HFFc6 (cell line): ENCODE results near the gene LIX1L. TPM values are rescaled to one million over a fixed set of nuclear protein-coding genes. Genes with fewer than 3 reads are reported as not detected.

ENCODE experiments used
- DNase-seq: peaks from one replicate; pipeline ENCODE4 v3.0.0-alpha.2; 2018
- H3K27ac Mint-ChIP-seq: 2 replicates; pipeline ENCODE4 v1.8.0; 2020; ENCODE audit warnings: mild to moderate bottlenecking, mixed read lengths
- H3K27me3 Mint-ChIP-seq: 2 replicates; pipeline ENCODE4 v1.8.0; 2021; ENCODE audit warnings: mild to moderate bottlenecking, moderate library complexity, mixed read lengths; ENCODE audit not compliant: insufficient read depth
- H3K36me3 Mint-ChIP-seq: 2 replicates; pipeline ENCODE4 v1.8.0; 2021; ENCODE audit warnings: low read depth, mixed read lengths
- H3K4me1 Mint-ChIP-seq: 2 replicates; pipeline ENCODE4 v1.8.0; 2020; ENCODE audit warnings: low read depth, mixed read lengths
- H3K4me3 Mint-ChIP-seq: 2 replicates; pipeline ENCODE4 v1.8.0; 2020; ENCODE audit warnings: mild to moderate bottlenecking, moderate library complexity, mixed read lengths
- H3K9me3 Mint-ChIP-seq: 2 replicates; pipeline ENCODE4 v1.8.0; 2020; ENCODE audit warnings: mild to moderate bottlenecking, mixed read lengths
- total RNA-seq, 6 experiments: library from RNA; stranded (reverse); fragmentation: NEBNext Ultra II Directional; extraction: Animal tissue kit (Norgen Biotek cat#: 25700); gene quantifications; 2 replicates in 1 of 6; 3 replicates in 5 of 6; pipeline ENCODE4 v1.2.3, GENCODE V29; 2021
- TF ChIP-seq, protein P1 (sequence below): fragments of 200-600 bp; sonication (generic); IDR thresholded peaks from 2 replicates; pipeline ENCODE4 v1.5.0; 2021; ENCODE audit warnings: antibody characterized with exemption, mild to moderate bottlenecking

The LIX1L gene
- total RNA-seq, 6 experiments from 2014 or later = 51.0 to 59.6 (median 56.1) TPM

DNA sequence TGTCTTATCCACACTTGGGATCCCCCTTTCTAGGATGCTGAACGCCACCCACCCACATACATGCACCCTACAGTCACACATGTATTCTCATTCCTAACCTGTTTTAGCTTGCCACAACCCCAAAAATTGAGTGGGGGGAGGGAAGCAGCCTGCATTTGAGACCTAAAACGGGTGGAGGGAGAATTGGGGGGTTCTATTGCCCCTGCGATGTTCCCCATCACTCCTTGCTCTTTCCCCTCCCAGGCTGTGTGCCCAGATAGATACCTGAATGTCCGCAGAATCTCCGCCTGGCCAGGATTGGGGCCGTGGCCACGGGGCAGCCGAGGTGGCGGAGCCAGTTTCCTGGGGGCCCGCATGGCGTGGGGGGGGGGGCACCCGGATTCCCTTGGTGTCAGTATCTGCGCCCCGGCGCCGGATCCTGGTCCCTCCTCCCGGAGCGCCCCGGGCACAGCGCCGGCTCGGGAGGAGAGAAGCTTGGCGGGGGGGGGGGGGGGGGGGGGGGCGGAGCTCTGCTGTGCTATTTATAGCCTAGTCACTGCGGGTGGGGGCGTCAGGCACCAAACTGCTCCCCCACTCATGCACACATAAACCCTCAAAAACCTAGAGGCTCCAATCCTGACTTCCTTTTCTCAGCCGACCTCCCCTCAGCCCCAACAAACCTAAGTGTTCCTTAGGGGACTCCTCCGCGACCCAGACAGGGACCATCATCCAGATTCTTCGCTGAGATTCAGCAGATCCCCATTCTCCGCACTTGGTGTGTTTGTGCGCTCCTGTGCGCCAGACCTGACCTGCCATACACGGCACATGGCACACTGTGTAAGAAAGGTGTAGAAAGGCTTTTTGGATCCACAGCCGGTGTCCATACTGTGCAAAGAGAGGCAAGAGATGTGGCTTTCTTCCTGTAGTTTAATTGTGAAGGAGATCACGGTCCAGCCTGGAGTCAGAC is 4.6 kb upstream of the LIX1L start:
- Mint-ChIP-seq H3K27ac (peak overlapping the region; percentile 83), H3K36me3 (peaks cover 1% of the 10 kb centered on the region; the same call in 1 of the 2 replicates), H3K4me1 (peaks cover 63% of the 10 kb centered on the region), H3K27me3 (peaks cover 4% of the 10 kb centered on the region), H3K4me3 (peak overlapping the region; percentile 92), H3K9me3 (peaks cover 3% of the 10 kb centered on the region; the same call in 1 of the 2 replicates)
- TF ChIP-seq, protein P1, sequence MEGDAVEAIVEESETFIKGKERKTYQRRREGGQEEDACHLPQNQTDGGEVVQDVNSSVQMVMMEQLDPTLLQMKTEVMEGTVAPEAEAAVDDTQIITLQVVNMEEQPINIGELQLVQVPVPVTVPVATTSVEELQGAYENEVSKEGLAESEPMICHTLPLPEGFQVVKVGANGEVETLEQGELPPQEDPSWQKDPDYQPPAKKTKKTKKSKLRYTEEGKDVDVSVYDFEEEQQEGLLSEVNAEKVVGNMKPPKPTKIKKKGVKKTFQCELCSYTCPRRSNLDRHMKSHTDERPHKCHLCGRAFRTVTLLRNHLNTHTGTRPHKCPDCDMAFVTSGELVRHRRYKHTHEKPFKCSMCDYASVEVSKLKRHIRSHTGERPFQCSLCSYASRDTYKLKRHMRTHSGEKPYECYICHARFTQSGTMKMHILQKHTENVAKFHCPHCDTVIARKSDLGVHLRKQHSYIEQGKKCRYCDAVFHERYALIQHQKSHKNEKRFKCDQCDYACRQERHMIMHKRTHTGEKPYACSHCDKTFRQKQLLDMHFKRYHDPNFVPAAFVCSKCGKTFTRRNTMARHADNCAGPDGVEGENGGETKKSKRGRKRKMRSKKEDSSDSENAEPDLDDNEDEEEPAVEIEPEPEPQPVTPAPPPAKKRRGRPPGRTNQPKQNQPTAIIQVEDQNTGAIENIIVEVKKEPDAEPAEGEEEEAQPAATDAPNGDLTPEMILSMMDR = no peak
- no peak for DNase-seq

DNA sequence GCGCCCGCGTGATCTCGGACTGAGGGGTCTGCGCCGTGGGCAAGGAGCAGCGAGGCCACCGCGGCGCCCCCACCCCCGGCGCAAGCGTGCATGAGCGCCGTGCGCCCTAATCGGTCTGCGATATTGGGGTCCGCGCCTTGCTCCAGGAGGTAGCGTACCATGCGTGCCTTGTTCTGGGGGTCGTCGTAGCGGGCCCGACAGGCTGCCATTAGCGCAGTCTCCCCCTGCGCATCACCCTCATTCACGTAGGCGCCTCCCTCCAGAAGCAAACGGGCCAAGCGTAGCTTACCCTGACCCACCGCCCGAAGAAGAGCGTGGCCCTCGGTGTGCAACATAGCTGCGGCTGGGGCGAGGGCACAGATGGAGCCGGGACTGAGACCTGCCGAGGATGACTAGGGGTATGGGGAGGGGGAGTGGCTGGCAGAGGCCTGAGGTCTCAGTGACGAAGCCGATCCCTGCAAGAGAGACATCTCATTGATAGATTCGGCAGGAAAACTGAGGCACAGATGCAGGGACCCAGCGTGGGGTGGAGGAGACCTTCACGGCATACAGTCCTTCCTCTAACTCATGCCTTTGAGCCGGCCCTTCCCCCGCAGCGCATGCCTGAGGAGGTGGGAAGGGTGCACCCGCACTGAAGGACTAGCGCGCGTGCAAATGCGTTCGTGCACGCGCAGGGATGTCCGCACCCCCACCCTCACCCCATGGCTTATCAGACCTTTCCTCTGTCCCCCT is 3.8 kb upstream of the LIX1L start:
- peaks cover 63% of the 10 kb centered on the region for H3K4me1 Mint-ChIP-seq
- no peaks in the 10 kb centered on the region for H3K9me3 Mint-ChIP-seq
- H3K27me3 Mint-ChIP-seq = peaks cover 3% of the 10 kb centered on the region
- H3K36me3 Mint-ChIP-seq = no peaks in the 10 kb centered on the region
- TF ChIP-seq, protein P1 = no peak
- DNase-seq = peak; percentile 49
- H3K27ac Mint-ChIP-seq = peak overlapping the region; percentile 83
- H3K4me3 Mint-ChIP-seq = peak overlapping the region; percentile 92

DNA sequence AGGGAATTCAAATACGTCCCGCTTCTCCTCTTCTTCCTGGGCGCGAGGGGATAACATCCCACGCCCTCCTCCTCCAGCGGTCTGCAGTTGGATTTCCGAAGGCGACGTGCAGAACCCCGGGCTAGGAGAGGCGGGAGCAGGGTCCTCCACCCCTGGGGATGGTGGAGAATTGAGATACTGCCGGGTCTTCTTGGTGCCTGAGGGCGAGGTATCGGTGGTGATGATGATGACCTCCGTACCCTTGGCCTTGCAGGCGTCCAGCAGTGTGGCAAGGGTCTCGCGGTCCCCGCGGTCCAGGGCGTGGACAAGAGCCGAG is 3.2 kb upstream of the LIX1L start:
- peaks cover 68% of the 10 kb centered on the region for H3K4me1 Mint-ChIP-seq
- no peak for DNase-seq
- H3K9me3 Mint-ChIP-seq = no peaks in the 10 kb centered on the region
- peaks cover 3% of the 10 kb centered on the region for H3K27me3 Mint-ChIP-seq
- H3K4me3 Mint-ChIP-seq = peak overlapping the region; percentile 92
- peak overlapping the region; percentile 83 for H3K27ac Mint-ChIP-seq
- TF ChIP-seq, protein P1 = no peak
- H3K36me3 Mint-ChIP-seq = no peaks in the 10 kb centered on the region

DNA sequence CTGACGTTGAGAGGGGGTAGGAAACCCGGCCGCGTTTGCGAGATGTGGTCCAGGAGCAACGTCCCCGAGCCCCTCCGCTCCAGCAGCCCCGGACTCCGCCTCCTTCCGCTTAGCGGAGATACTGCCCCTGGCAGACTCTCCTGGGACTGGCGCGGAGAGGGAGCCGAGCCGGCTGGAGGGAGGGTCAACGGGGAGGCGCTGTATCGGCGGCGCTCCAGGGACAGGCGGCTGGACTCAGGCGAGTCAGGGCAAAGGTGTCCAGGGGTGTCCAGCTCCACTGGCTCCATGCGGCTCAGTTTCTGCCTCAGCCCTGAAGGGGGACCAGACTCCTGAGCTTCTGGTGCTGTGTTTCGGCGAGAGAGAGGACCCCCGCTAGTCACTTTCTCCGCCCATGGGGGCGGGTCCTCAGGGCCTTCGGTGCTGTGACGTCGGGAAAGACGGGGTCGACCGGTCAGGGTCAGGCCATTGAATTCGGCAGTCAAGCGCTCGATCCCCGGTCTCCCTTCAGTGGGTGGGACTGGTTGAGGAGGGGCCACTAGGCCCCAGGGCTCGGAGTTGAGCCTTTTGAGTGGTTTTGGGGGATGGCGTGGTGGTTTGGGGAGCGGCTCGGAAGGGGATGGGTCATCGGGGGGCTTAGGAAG is 2.8 kb upstream of the LIX1L start:
- no peaks in the 10 kb centered on the region for H3K36me3 Mint-ChIP-seq
- peak; percentile 36 for DNase-seq
- TF ChIP-seq, protein P1 = peak; percentile 35; the same call in 1 of the 2 replicates
- H3K4me1 Mint-ChIP-seq = peaks cover 72% of the 10 kb centered on the region
- peaks cover 3% of the 10 kb centered on the region for H3K27me3 Mint-ChIP-seq
- no peaks in the 10 kb centered on the region for H3K9me3 Mint-ChIP-seq
- H3K4me3 Mint-ChIP-seq = peak overlapping the region; percentile 92
- peak overlapping the region; percentile 83 for H3K27ac Mint-ChIP-seq

- Mint-ChIP-seq H3K27ac (peak overlapping the region; percentile 14; the same call in 1 of the 2 replicates), H3K27me3 (peaks cover 3% of the 10 kb centered on the region), H3K36me3 (no peaks in the 10 kb centered on the region), H3K9me3 (no peaks in the 10 kb centered on the region), H3K4me3 (peak overlapping the region; percentile 92), H3K4me1 (peaks cover 72% of the 10 kb centered on the region)
- no peak for DNase-seq
- TF ChIP-seq, protein P1 = no peak
These were observed 2.2 kb upstream of the LIX1L start for GRCh38 chr1:145959957-145960467.
